ENCODE data around the gene ESYT1.

ESYT1 gene

GRCh38 chr12:56128670-56129205, 671 bp downstream of the ESYT1 start:
- no peak for DNase-seq (ENCODE audit: low read depth, low spot score)

GRCh38 chr12:56129206-56129941, 1.3 kb downstream of the ESYT1 start:
- DNase-seq (ENCODE audit: low read depth, low spot score), result peak; percentile 83

DNA sequence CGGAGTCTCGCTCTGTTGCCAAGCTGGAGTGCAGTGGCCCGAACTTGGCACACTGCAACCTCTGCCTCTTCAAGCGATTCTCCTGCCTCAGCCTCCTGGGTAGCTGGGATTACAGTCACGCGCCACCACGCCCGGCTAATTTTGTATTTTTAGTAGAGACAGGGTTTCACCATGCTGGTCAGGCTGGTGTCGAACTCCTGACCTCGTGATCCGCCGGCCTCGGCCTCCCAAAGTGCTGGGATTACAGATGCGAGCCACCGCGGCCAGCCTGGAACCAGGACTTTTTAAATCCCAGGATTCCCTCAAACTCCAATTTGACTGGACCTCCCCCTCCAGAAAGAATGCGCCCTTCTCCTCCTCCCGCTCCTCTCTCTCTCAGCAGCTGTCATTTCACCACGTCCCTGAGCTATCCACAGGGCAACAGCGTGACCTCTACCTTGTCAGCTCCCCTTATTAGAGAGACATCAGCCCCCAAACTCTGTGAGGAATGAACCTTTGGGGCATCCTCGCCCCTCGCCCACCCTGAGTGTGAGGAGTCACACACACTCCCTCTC, 2.0 kb downstream of the ESYT1 start:
- DNase-seq (ENCODE audit: low read depth, low spot score), result peak; percentile 28

DNA sequence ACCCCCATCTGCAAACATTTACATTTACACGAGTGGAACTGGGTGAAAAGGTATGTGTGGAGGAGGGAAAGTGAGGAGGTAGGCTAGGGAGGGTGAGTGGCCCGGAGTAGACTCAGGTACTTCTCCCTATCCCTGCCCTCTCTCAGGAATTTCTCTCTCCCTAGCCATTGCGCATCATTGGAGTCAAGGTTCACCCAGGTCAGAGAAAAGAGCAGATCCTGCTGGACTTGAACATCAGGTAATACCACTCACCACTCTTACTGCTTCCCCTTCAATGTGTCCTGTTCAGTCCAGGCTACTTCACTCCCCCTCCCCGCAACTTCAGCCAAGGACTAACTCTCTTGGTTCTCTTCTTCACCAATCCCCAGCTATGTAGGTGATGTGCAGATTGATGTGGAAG, 2.8 kb downstream of the ESYT1 start:
- peak; percentile 10 for DNase-seq (ENCODE audit: low read depth, low spot score)

GRCh38 chr12:56134897-56135296, 6.8 kb downstream of the ESYT1 start:
- no peak for DNase-seq (ENCODE audit: low read depth, low spot score)

GRCh38 chr12:56137853-56138571, 9.9 kb downstream of the ESYT1 start:
- no peak for DNase-seq (ENCODE audit: low read depth, low spot score)

GRCh38 chr12:56141946-56142784, 14.1 kb downstream of the ESYT1 start:
- no peak for DNase-seq (ENCODE audit: low read depth, low spot score)

GRCh38 chr12:56143217-56143616, 15.2 kb downstream of the ESYT1 start:
- DNase-seq (ENCODE audit: low read depth, low spot score), result no peak

GRCh38 chr12:56143870-56144269, 15.8 kb downstream of the ESYT1 start:
- DNase-seq (ENCODE audit: low read depth, low spot score), result no peak

- DNase-seq (ENCODE audit: low read depth, low spot score), result no peak
Measured at GRCh38 chr12:56145217-56145616, 17.1 kb downstream of the ESYT1 start.

GRCh38 chr12:56146492-56147460, 18.7 kb downstream of the ESYT1 start:
- no peak for DNase-seq (ENCODE audit: low read depth, low spot score)

DNA sequence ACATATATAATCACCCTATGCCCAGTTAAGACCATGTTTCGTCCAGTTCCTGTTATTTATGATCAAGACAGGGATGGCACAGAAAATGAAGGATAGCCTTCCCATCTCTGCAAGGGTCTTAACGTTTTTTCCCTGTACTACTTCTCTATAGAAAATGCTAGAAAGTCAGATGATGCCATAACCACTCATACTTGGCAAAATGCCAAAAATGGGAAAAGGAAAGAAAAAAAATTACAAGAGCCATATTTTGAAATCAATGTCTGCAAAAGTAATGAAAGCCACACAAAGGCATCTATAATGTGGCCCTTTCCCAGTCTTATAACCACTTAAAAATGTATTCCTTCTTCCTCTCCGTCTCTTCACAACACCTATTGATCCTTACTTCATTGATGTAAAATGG, 22.5 kb downstream of the ESYT1 start:
- no peak for DNase-seq (ENCODE audit: low read depth, low spot score)

DNA sequence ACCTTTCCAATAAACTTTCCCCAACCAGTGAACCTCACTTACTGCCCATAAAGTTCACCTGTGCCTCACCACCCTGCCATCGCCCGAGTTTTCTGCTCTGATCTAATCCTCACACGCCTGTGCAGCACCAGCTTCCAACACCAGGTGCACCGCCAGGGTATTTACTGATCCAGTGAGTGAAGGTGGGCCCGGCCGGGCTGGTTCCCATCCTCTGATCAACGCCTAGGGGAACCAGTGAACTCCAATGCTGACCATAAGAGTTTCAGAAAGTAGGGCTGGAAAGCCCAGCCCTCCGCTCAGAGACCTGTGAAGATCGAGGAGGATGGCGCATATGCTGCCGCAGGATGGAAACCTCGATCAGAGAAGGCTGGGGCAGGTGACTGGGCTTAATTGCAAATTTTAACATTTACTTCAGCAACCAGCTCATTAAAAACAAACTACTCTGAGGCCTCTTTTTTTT, 23.6 kb downstream of the ESYT1 start:
- DNase-seq (ENCODE audit: low read depth, low spot score), result peak; percentile 82

- peak; percentile 93 for DNase-seq (ENCODE audit: low read depth, low spot score)
Measured at GRCh38 chr12:56152132-56152755, 24.2 kb downstream of the ESYT1 start, which contains the start of gene MYL6B. Gene MYL6B (plus strand): TSS chr12:56152587. CDS start chr12:56153919, 1,332 bp downstream.

GRCh38 chr12:56152756-56153677, 24.9 kb downstream of the ESYT1 start:
- DNase-seq (ENCODE audit: low read depth, low spot score), result no peak

GRCh38 chr12:56153678-56154065, 25.6 kb downstream of the ESYT1 start:
- DNase-seq (ENCODE audit: low read depth, low spot score), result no peak

GRCh38 chr12:56154246-56154771, 26.2 kb downstream of the ESYT1 start:
- no peak for DNase-seq (ENCODE audit: low read depth, low spot score)

DNA sequence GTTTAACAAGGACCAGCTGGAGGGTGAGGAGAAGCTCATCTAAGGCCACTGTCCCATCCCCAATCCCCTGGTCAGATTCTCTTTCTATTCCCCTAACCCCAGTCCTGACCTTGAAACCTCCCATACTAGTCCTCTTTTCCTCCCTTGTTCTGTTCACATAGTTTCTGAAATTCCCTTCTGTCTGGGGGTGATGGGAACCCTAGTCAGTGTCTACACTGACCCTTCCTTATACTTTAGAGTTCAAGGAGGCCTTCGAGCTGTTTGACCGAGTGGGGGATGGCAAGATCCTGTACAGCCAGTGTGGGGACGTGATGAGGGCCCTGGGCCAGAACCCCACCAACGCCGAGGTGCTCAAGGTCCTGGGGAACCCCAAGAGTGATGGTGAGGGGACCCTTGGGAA, 26.8 kb downstream of the ESYT1 start:
- no peak for DNase-seq (ENCODE audit: low read depth, low spot score)

Data from ELF-1 (cell line).